Cardiac muscle cell (in vitro differentiated cells and primary cell): ENCODE results near the gene RERE. TPM values are rescaled to one million over a fixed set of nuclear protein-coding genes. Genes with fewer than 3 reads are reported as not detected.

ENCODE experiments used
- DNase-seq, 2 donors: peaks; one replicate each; pipeline versions ENCODE4 v3.0.0 to v3.0.0-alpha.2; 2010 to 2017; ENCODE audit warnings: low read depth in 1 of 2, low spot score in 1 of 2
- H3K27ac ChIP-seq: fragments of 200-600 bp; sonication (generic); 2 replicates; pipeline ENCODE4 v1.5.1; 2016
- H3K27me3 ChIP-seq: fragments of 200-600 bp; sonication (generic); 2 replicates; pipeline ENCODE4 v1.6.0; 2016; ENCODE audit warnings: control low read depth
- H3K36me3 ChIP-seq: fragments of 200-600 bp; sonication (generic); 2 replicates; pipeline ENCODE4 v1.5.1; 2016; ENCODE audit warnings: control low read depth
- H3K4me1 ChIP-seq: fragments of 200-600 bp; sonication (generic); 2 replicates; pipeline ENCODE4 v1.8.1; 2017; ENCODE audit warnings: low read depth, mild to moderate bottlenecking, mixed run types
- H3K4me3 ChIP-seq: fragments of 200-600 bp; sonication (generic); 2 replicates; pipeline ENCODE4 v1.5.1; 2016; ENCODE audit warnings: mild to moderate bottlenecking
- H3K9me3 ChIP-seq: fragments of 200-600 bp; sonication (generic); 2 replicates; pipeline ENCODE4 v1.5.1; 2017; ENCODE audit warnings: low read depth, mild to moderate bottlenecking, control low read depth
- polyA plus RNA-seq: library from polyadenylated mRNA; unstranded; fragments of >200 nt; fragmentation: Nextera tagmentation; extraction: Ambion mirVana; gene quantifications from 2 replicates; pipeline ENCODE4 v1.2.1, GENCODE V29; 2016
- total RNA-seq: library from RNA; depleted of rRNA; stranded (reverse); fragments of >200 nt; gene quantifications from 2 replicates; pipeline ENCODE4 v1.2.3, GENCODE V29; 2016
- TF ChIP-seq, protein P1 (sequence below): IDR thresholded peaks from 2 replicates; pipeline ENCODE4 v1.5.1; 2012; ENCODE audit warnings: low read depth, mild to moderate bottlenecking, low read length

The RERE gene
- total and polyA plus RNA-seq, 2 experiments from 2014 or later = 72.5 to 81.0 TPM

DNA sequence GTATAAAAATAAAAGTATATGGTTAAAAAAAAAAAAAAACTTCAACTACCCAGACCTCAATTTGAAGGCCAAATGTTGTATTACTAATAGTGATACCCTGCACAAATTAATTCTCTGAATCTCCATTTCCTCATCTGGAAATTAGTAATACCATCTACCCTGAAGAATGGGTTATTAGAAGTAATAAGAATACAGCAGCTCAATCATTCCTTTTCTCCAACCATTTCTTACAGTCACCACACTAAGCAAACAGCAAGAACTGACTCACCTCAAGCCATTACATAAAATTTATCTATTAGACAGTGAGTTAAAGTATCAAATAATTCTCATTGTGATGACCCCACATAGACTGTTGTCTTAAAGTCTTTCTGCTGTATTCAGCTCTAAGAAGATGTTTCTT lies 39.6 kb downstream of the RERE start:
- H3K4me3 ChIP-seq = no peak overlapping the region
- peak overlapping the region; percentile 45 for H3K27ac ChIP-seq
- no peaks in the 10 kb centered on the region for H3K9me3 ChIP-seq
- no peaks in the 10 kb centered on the region for H3K27me3 ChIP-seq
- TF ChIP-seq, protein P1, sequence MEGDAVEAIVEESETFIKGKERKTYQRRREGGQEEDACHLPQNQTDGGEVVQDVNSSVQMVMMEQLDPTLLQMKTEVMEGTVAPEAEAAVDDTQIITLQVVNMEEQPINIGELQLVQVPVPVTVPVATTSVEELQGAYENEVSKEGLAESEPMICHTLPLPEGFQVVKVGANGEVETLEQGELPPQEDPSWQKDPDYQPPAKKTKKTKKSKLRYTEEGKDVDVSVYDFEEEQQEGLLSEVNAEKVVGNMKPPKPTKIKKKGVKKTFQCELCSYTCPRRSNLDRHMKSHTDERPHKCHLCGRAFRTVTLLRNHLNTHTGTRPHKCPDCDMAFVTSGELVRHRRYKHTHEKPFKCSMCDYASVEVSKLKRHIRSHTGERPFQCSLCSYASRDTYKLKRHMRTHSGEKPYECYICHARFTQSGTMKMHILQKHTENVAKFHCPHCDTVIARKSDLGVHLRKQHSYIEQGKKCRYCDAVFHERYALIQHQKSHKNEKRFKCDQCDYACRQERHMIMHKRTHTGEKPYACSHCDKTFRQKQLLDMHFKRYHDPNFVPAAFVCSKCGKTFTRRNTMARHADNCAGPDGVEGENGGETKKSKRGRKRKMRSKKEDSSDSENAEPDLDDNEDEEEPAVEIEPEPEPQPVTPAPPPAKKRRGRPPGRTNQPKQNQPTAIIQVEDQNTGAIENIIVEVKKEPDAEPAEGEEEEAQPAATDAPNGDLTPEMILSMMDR = no peak
- peaks cover 14% of the 10 kb centered on the region for H3K4me1 ChIP-seq
- H3K36me3 ChIP-seq = no peaks in the 10 kb centered on the region
- no peak for DNase-seq

DNA sequence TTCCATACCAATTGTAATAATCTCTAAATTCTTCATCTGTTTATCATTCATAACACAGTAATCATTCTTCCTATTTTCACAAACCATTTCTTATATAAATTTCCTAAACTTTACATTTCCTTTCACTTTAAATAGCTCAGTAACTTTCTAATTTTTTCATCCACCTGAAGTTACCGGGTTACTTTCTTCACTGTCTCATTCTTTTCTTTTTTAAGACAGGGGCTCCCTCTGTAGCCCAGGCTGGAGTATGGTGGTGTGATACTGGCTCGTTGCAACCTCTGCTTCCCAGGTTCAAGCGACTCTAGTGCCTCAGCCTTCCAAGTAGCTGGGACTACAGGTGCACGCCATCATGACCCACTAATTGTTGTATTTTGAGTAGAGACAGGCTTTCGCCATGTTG lies 41.3 kb downstream of the RERE start:
- Histone ChIP-seq H3K4me3 (no peak overlapping the region), H3K27me3 (no peaks in the 10 kb centered on the region), H3K27ac (no peak overlapping the region), H3K4me1 (peaks cover 14% of the 10 kb centered on the region), H3K9me3 (no peaks in the 10 kb centered on the region), H3K36me3 (no peaks in the 10 kb centered on the region)
- TF ChIP-seq, protein P1 = no peak
- no peak for DNase-seq

DNA sequence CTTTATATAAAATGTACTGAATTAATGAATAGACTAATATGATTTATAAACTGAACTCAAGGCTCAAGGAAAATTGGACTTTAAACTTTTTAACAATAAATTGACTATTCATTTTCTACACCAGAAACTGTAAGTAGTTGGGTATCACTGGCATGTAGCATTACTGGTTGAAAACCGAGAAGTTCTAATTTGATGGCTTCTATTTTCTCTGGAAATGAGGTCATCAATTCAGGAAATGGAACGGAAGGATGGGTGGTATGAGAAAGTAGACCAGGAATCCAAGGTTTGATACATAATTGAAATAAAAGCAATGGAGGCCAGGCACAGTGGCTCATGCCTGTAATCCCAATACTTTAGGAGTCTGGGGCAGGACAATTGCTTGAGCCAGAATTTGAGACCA lies 50.4 kb downstream of the RERE start:
- no peak for DNase-seq
- Histone ChIP-seq H3K36me3 (no peaks in the 10 kb centered on the region), H3K9me3 (no peaks in the 10 kb centered on the region), H3K27me3 (no peaks in the 10 kb centered on the region), H3K27ac (no peak overlapping the region), H3K4me1 (peaks cover 23% of the 10 kb centered on the region), H3K4me3 (no peak overlapping the region)
- TF ChIP-seq, protein P1 = no peak

DNA sequence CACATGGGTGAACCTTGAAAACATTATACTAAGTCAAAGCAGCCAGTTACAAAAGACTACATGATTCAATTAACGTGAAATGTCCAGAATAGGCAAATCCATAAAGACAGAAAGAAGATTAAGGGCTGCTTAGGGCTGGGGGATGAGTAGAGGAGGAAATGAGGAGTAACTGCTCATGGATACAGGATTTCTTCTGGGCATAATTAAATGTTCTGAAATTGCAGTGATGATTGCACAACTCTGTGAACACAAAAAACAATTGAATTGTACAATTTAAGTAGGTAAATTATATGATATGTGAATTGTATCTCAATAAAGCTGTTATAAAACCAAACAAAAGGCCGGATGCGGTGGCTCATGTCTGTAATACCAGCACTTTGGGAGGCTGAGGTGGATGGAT lies 52.2 kb downstream of the RERE start:
- H3K27ac ChIP-seq = peak overlapping the region; percentile 73
- no peaks in the 10 kb centered on the region for H3K9me3 ChIP-seq
- peaks cover 28% of the 10 kb centered on the region for H3K4me1 ChIP-seq
- peak in 1 of 2 donors; percentile 16 for DNase-seq
- H3K4me3 ChIP-seq = no peak overlapping the region
- H3K36me3 ChIP-seq = no peaks in the 10 kb centered on the region
- TF ChIP-seq, protein P1 = no peak
- no peaks in the 10 kb centered on the region for H3K27me3 ChIP-seq

DNA sequence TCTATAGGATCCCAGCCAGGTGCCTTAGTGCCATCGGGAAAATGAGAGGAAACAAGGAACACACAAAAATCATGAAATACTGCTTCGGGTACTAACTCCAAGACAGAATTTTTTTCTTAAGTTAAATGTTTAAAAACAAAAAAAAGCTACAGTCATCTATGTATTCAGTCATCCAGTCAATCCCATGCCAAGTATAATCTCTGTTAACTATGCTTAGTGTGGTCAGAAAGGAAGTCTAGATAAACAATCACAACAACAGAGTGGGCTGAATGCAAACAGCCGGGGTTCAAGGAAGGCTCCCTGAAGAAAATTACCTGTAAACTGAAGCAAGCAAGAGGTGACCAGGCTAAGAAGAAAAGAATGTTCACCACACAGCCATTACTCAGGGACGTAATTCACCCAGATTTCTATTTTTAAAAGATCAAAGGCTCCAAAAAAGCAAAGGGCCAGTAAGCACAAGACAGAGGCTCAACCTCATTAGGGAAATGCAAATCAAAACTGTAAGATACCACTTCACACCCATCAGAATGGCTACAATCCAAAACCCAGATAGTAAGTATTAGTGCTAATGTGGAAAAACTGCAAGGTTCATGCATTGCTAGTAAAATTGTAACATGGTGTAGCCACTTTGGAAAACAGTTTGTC lies 53.0 kb downstream of the RERE start:
- no peaks in the 10 kb centered on the region for H3K36me3 ChIP-seq
- H3K27me3 ChIP-seq = no peaks in the 10 kb centered on the region
- peak overlapping the region; percentile 73 for H3K27ac ChIP-seq
- no peaks in the 10 kb centered on the region for H3K9me3 ChIP-seq
- peaks cover 28% of the 10 kb centered on the region for H3K4me1 ChIP-seq
- no peak overlapping the region for H3K4me3 ChIP-seq
- TF ChIP-seq, protein P1 = no peak
- DNase-seq = peak in 1 of 2 donors; percentile 27
